HepG2 (cell line): ENCODE data around the gene BRCA1. TPM values are rescaled to one million over a fixed set of nuclear protein-coding genes. Genes with fewer than 3 reads are reported as not detected.
A peak's percentile ranks its signal among the peaks of the same experiment; 100 is the strongest.

ENCODE experiments used
- ARID5B ChIP-seq: IDR thresholded peaks from 2 replicates; pipeline ENCODE4 v1.4.0; 2020; ENCODE audit warnings: mild to moderate bottlenecking, missing genetic modification reagents
- FIP1L1 ChIP-seq: fragments of 200-400 bp; formaldehyde crosslinking; IDR thresholded peaks from 2 replicates; pipeline ENCODE4 v1.6.1; 2018; ENCODE audit warnings: low read depth, mild to moderate bottlenecking, low read length, moderate library complexity, borderline replicate concordance; ENCODE audit not compliant: insufficient read depth
- GABPA ChIP-seq, 2 experiments: IDR thresholded peaks; 2 replicates each; pipeline ENCODE4 v1.6.1; 2011 to 2016; ENCODE audit warnings: low read depth in 2 of 2, low read length in 1 of 2, missing biosample characterization in 1 of 2, missing genetic modification characterization in 1 of 2
- GATA4 ChIP-seq: sonication (generic); IDR thresholded peaks from 2 replicates; pipeline ENCODE4 v1.6.1; 2016; ENCODE audit warnings: antibody characterized with exemption, low read depth, borderline replicate concordance
- HOXA5 ChIP-seq: sonication (generic); formaldehyde crosslinking; IDR thresholded peaks from 2 replicates; pipeline ENCODE4 v1.4.0; 2020; ENCODE audit warnings: missing genetic modification reagents
- MAX ChIP-seq: IDR thresholded peaks from 2 replicates; pipeline ENCODE4 v1.6.1; 2012; ENCODE audit warnings: inconsistent platforms
- MXI1 ChIP-seq: IDR thresholded peaks from 3 replicates; pipeline ENCODE4 v1.6.1; 2012; ENCODE audit warnings: low read depth, low read length, inconsistent platforms, borderline replicate concordance
- NFKBIZ ChIP-seq: IDR thresholded peaks from 2 replicates; pipeline ENCODE4 v1.6.1; 2018; ENCODE audit warnings: missing genetic modification reagents, missing compliant biosample characterization
- NR2F6 ChIP-seq, 2 experiments: IDR thresholded peaks; 2 replicates each; pipeline ENCODE4 v1.6.1; 2016; ENCODE audit warnings: antibody characterized with exemption in 1 of 2, mild to moderate bottlenecking in 1 of 2
- RXRB ChIP-seq: IDR thresholded peaks from 2 replicates; pipeline ENCODE4 v1.6.1; 2016; ENCODE audit warnings: borderline replicate concordance, missing genetic modification reagents, missing compliant biosample characterization
- SIX1 ChIP-seq: sonication (generic); formaldehyde crosslinking; IDR thresholded peaks from 2 replicates; pipeline ENCODE4 v1.4.0; 2020; ENCODE audit warnings: missing genetic modification reagents, borderline replicate concordance
- SIX4 ChIP-seq: sonication (generic); formaldehyde crosslinking; IDR thresholded peaks from 2 replicates; pipeline ENCODE4 v1.4.0; 2020; ENCODE audit warnings: missing genetic modification reagents
- SMARCE1 ChIP-seq: fragments of 450-650 bp; IDR thresholded peaks from 2 replicates; pipeline ENCODE4 v1.6.1; 2017; ENCODE audit warnings: borderline replicate concordance
- SOX13 ChIP-seq, 3 experiments: fragments of 450-650 bp in 1 of 3; sonication (generic) in 1 of 3; formaldehyde crosslinking in 1 of 3; IDR thresholded peaks in 2 of 3; conservative IDR thresholded peaks in 1 of 3; 2 replicates each; pipeline versions ENCODE4 v1.5.0 to v1.6.1; 2016 to 2020; ENCODE audit warnings: antibody characterized with exemption in 1 of 3, mild to moderate bottlenecking in 1 of 3, missing compliant biosample characterization in 1 of 3, missing genetic modification reagents in 1 of 3, moderate library complexity in 1 of 3
- ZBTB43 ChIP-seq: sonication (generic); formaldehyde crosslinking; conservative IDR thresholded peaks from 2 replicates; pipeline ENCODE4 v1.4.0; 2020; ENCODE audit warnings: missing genetic modification reagents
- ZNF18 ChIP-seq: sonication (generic); formaldehyde crosslinking; IDR thresholded peaks from 2 replicates; pipeline ENCODE4 v1.8.0; 2022; ENCODE audit warnings: mild to moderate bottlenecking, missing genetic modification reagents; ENCODE audit not compliant: insufficient replicate concordance
- ZNF704 ChIP-seq: sonication (generic); formaldehyde crosslinking; IDR thresholded peaks from 2 replicates; pipeline ENCODE4 v1.8.1; 2023; ENCODE audit warnings: mild to moderate bottlenecking, inconsistent platforms, moderate library complexity, missing genetic modification reagents, borderline replicate concordance
- ZNF878 ChIP-seq: sonication (generic); formaldehyde crosslinking; IDR thresholded peaks from 2 replicates; pipeline ENCODE4 v1.8.1; 2023; ENCODE audit warnings: mild to moderate bottlenecking, missing genetic modification reagents, moderate library complexity
- ZSCAN30 ChIP-seq: sonication (generic); formaldehyde crosslinking; IDR thresholded peaks from 2 replicates; pipeline ENCODE4 v1.5.0; 2020; ENCODE audit warnings: mild to moderate bottlenecking, missing genetic modification reagents
- polyA plus RNA-seq, 8 experiments: library from polyadenylated mRNA; depleted of rRNA in 3 of 8; stranded (reverse) in 7 of 8; unstranded in 1 of 8; fragments of >200 nt; fragmentation: Illumina TruSeq in 4 of 8; extraction: Trizol in 4 of 8; gene quantifications; 2 replicates each; pipeline versions ENCODE4 v1.2.1 to v1.2.3, GENCODE V29; 2011 to 2016; ENCODE audit warnings: low read depth in 4 of 8, missing spikeins in 1 of 8, mixed read lengths in 1 of 8; ENCODE audit not compliant: insufficient read depth in 1 of 8
- total RNA-seq, 5 experiments: library from RNA; depleted of rRNA; stranded (reverse); fragments of >200 nt; fragmentation: Illumina TruSeq; extraction: Trizol; gene quantifications; 2 replicates each; pipeline ENCODE4 v1.2.3, GENCODE V29; 2016; ENCODE audit warnings: low read depth in 1 of 5

BRCA1 gene
- total and polyA plus RNA-seq, 2 of the 13 experiments (the other 11 are each of a cell fraction or from before 2014, with no cell fraction given), result 13.3 to 37.5 TPM

- no peak for TF ChIP-seq FIP1L1
- TF ChIP-seq SIX4 (CRISPR knock-in tag), result peak; percentile 69; the same call in 1 of the 2 replicates
- peak; percentile 64 for TF ChIP-seq ZBTB43 (CRISPR knock-in tag)
- no peak; the same call in 2 of the 3 replicates for TF ChIP-seq MXI1
- TF ChIP-seq GABPA (IDR thresholded peaks at IDR 0.05; ENCODE audit: low read depth, low read length), result no peak
- TF ChIP-seq GABPA (CRISPR knock-in tag; IDR thresholded peaks at IDR 0.05; ENCODE audit: low read depth), result peak; percentile 41
- TF ChIP-seq RXRB (CRISPR knock-in tag), result peak; percentile 90
- TF ChIP-seq ZSCAN30 (CRISPR knock-in tag), result no peak
- peak; percentile 73 for TF ChIP-seq MAX
- TF ChIP-seq SOX13 (IDR thresholded peaks at IDR 0.05), result peak; percentile 44; the same call in 1 of the 2 replicates
- TF ChIP-seq SOX13 (CRISPR knock-in tag; conservative IDR thresholded peaks at IDR 0.05 in 1 of 2, IDR thresholded peaks at IDR 0.05 in 1 of 2), result peak in 1 of 2 experiments; percentile 87; a peak in 2 of 4 replicates
- peak; percentile 93 for TF ChIP-seq ARID5B (CRISPR knock-in tag)
- peak; percentile 80 for TF ChIP-seq NR2F6 (IDR thresholded peaks at IDR 0.05)
- peak; percentile 90; the same call in 1 of the 2 replicates for TF ChIP-seq NR2F6 (CRISPR knock-in tag; IDR thresholded peaks at IDR 0.05)
- no peak for TF ChIP-seq SMARCE1
- TF ChIP-seq NFKBIZ (CRISPR knock-in tag), result peak; percentile 59; the same call in 1 of the 2 replicates
- TF ChIP-seq HOXA5 (CRISPR knock-in tag), result no peak; the same call in 1 of the 2 replicates
- peak; percentile 86; the same call in 1 of the 2 replicates for TF ChIP-seq GATA4
- peak; percentile 98 for TF ChIP-seq ZNF18 (CRISPR knock-in tag)
- TF ChIP-seq ZNF878, result peak; percentile 34; the same call in 1 of the 2 replicates
- TF ChIP-seq ZNF704 (CRISPR knock-in tag), result no peak
- TF ChIP-seq SIX1 (CRISPR knock-in tag), result peak; percentile 57; the same call in 1 of the 2 replicates
Measured at GRCh38 chr17:43010667-43011308, 114.4 kb downstream of the BRCA1 start (continued).
